ENCODE data around the gene AMIGO2.
"Not testable (repeated sequence)": the region's sequence is repeated elsewhere in the genome, so short reads cannot be mapped to it uniquely, and the experiment has no call there.

Gene AMIGO2

DNA sequence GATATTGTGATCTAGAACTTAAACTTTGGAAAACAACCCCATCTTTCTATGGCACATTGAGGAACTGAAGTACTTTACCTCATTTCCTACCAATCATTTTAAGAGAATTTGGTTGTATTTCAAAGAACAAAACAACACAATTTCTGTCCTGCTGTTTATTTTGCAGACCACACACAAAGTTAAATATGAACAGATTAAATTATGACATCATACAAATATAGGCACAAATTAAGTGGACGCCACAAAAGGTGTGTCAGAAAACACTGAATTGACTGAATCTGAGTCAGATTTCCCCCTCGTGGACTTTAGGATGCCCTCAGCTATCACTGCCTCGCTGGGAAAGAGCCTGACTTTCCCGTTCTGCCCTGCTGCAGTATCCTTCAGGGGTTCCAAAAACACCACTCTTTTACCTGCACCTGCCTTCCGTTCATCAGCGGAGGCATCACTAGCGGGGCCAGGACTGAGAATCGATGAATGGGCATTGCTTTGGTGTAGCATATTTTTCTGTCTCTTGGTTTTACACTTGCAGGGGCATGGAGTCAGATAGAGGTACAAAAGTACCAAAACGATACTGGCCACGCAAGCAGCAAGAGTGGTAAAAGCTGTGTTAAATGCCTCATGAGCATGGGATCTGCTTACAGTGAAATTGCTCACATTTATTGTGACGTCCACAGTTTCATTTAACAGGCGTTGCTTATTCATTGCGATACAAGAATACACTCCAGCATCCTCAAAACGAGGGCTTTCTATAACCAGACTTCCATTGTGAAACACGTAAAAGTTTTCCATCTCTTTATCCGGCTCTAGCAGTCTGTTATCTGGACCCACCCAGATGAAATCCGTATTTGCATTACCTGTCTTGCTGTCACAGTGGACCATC is 2.3 kb downstream of the AMIGO2 start:
- H3K27ac ChIP-seq = peak overlapping the region; percentile 94

DNA sequence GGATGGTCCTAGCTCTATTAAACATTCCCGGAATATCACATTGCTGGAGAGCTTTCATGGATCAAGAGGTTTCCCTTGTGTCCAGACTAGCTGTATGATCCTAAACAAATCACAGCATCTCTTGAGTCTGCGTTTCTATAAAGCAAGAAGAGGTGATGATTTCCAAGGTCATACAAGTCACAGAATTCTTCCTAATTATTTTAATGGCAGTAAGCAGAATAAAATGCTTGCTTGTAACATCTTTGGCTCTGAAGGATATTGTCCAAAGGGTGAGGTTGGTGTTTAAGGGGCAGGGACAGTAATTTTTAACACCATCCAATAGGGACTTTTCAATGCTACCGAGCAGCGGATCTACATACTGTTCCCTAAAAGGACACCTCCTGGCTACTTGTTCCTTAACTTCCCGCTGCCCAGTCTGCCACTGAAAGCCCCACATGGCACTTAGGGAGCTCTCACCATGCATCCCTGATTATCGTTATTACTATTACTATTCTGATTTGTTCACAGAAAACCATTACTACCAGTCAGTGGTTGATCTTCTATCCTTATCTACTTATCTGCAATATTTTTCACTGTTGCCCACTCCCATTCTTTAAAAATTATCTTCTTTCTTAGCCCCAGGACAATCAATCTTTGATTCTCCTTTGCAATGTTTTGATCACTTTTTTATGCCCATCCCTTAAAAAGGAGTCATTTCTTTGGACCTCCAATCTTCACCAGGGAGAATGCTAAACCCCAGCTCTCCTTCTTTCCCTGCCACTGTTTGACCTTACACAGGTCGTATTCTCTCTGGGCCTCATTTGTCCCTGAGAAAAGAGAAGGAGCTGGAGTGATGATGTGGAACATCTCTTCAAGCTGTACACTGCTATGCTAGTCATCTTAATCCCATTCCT is 4.3 kb downstream of the AMIGO2 start:
- no peak for DNase-seq (ENCODE audit: low read depth, low spot score)

More for the DNA sequence above, 2.3 kb downstream of the AMIGO2 start:
- DNase-seq (ENCODE audit: low read depth, low spot score) = no peak

DNA sequence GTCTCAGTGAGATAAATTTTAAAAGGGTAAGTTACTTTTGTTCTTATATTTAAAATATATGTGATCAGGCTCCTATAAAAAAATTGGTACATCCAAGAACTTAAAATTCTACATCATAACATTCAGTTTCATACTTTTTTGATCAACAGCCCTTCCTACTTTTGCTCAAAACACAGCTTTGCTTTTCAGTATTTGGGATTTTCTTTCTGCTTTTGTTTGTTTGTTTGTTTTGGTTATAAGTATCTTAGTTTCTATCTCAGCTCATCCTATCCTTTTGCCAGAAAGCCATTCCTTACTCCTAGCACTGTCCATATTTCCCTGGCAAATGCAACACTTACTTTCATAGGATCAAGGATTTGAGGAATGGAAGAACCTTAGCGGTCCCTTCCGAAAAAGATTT is 5.0 kb downstream of the AMIGO2 start:
- H3K27ac ChIP-seq = no peak overlapping the region
- no peak for DNase-seq (ENCODE audit: low read depth, low spot score)

More for the DNA sequence above, 4.3 kb downstream of the AMIGO2 start:
- no peak overlapping the region for H3K27ac ChIP-seq

DNA sequence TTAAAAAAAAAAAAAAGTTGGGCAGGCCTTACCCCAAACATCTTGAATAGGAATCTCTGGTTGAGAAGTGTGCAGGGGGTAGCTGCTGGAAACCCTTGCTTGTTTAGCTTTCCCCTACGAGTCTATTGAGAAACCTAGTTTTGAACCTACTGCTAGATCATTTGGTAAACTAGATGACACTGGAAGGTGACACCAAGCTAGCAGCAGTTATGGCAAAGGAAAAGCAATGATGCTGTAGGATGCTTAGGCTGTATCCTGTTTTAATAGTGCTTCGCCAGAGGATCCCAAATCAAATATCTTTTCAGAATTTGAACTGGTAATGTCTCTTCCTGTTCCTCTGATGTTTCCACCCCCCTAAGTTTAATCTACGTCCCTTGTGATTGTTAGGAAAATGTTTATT is 5.8 kb downstream of the AMIGO2 start:
- no peak overlapping the region for H3K27ac ChIP-seq
- DNase-seq (ENCODE audit: low read depth, low spot score) = no peak

DNA sequence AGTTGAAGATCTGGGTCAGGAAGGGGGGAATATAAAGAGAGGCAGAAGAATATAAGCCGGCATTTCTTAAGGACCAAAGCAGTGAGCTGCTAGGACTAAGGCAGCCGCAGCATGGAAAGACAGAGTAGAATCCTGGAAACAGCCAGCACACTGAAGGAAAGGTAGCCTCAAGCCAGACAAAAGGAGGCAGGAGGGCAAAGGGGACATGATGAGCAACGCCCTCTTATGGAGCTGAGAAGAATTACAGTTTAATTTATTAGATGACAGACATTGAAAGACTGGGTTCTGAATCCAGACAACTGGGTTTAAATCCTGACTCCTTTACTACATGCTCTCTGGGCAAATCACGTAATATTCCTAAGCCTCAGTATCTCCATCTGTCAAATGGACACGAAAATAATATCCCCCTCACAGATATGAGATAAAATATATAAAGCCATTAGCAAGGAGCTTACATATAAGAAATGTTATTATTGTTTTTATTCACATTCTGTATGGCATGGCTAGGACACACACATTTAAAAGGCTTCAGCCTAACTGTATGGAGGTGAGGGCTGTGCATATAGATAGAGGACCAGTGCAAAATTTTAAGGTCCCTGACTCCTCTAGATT is 8.4 kb downstream of the AMIGO2 start:
- H3K27ac ChIP-seq = no peak overlapping the region
- DNase-seq (ENCODE audit: low read depth, low spot score) = no peak

DNA sequence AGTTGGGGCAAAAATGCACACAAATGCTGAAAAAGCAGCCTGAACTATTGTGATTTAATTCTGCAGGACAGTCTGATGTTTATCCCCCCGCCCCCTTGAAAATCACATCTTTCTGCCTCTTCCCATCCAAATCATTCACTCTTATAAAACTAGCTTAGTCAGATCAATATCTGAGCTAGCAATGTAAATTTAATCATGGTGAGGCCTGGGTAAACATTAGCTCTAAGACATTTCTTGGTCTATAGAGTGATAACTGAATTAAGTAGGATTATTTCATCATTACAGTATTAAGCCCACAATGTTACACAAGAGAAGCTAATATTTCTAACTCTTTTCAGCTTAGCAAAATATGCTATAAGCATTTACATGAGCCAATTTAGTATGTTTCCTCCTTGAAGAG is 9.4 kb downstream of the AMIGO2 start:
- no peak overlapping the region for H3K27ac ChIP-seq
- DNase-seq (ENCODE audit: low read depth, low spot score) = no peak

DNA sequence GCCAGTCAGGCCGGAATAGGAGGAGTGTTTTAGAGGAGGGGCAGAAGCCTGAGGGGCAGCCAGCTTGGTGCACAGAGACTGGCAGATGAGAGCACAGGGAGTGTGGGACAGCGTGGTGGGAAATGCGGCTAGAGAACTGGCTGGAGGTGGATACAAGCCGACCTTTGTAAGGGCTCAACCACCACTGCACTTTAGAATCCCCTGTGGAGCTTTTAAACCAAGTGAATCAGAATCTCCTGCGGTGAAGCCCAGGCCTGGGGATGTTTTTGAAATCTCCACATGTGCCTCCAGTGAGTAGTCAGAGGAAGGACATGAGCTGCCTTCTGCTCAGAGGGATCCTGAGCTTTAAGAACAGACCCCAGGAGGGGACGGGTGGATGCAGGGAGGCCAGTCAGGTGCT is 11.2 kb downstream of the AMIGO2 start:
- no peak for DNase-seq (ENCODE audit: low read depth, low spot score)
- H3K27ac ChIP-seq = no peak overlapping the region

DNA sequence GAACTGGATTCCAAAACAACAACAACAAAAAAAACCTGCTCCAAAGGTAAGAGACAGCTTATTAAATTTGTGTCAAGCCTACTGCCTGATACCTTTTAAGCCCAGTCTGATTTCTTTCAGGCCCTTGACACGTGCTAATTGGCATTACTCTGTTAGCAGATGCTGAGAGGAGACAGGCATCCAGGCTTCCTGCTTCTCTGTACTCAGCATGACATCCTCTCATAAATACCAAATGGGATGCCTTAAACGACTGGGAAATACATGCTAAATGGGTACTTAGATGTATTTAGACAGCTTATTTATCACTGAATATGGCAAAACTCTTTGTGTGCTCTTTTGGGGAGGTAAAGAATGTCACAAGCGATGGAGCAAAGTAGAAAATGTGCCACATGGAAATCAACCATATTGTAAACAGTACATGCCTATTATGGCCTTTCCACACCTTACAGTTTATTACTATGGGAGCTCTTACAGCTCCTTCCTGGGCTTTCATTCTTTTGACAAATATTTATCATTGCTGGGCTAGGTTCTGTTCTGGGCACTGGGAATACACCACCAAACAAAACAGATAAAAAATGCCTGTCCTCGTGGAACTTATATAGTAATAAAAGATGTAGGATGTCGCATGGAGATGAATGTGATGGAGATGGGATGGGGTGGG is 11.9 kb downstream of the AMIGO2 start:
- H3K27ac ChIP-seq = no peak overlapping the region

DNA sequence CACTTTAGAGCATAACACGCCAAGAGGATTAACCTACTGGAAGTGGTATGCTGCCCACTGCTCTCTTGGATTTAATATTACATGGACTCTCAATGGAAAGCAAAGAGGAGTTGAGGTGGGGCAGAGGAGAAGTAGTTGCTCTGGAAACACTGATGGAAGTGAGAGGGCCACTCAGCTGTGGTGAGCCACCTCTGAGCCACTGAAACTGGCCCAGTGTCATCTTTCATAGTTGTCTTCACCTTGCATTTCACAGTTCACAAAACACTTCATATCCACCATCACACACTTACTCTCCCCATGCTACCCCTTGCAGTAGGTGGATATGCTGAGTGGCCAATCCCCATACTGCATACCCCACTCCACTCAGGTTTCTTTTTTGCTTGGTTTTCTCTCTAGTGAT is 12.6 kb downstream of the AMIGO2 start:
- DNase-seq (ENCODE audit: low read depth, low spot score) = no peak
- no peak overlapping the region for H3K27ac ChIP-seq

More for the DNA sequence above, 11.9 kb downstream of the AMIGO2 start:
- DNase-seq (ENCODE audit: low read depth, low spot score) = no peak

DNA sequence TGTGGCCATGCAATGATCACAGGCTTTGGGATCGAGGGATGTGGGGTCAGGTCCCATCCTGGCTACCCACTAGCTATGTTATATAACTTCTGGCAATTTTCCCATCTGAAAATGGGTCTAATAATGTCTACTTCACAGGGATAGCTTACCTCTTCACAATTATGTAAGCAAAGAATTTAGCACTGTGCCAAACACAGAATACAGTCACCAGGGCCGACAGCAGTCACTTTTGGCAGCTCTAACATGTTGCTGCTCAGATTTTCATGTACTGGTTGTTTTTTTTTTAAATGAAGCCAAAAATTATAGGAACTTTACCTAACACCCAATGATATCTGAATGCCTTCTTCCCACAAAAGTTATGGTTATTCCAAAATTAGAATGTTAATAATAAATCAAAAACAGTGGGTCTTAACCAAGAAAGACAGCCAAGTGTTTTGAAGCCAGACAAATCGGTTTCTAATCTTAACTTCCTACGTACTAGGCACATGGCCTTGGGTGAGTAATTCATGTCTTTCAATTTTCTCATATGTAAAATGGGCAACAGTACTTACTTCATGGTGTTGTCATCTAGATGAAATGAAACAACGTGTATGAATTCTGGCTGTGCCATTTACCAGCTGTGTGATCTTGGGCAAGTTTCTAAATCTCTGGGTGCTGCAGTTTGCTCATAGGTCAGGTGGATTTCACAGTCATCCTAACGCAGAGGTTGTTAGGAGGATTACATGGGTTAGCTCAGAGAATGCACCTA is 13.3 kb downstream of the AMIGO2 start:
- no peak for DNase-seq (ENCODE audit: low read depth, low spot score)
- no peak overlapping the region for H3K27ac ChIP-seq

DNA sequence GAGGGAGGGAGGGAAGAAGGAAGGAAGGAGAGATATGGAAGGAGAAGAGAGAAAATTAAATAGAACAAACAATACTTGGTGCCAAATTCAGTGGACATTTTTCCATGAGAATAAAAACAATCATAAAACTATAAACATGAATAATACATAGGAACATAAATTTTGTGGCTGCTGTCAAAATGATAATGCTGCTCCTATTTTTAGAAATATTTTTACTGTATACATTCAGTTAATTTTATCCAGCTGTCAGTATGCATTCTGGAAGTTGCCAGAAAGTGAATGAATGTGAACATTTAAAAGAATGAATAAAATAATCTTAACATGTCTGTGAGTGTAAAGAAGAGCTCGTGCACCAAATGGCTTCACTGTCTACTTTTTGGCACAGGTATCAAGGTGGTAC is 14.2 kb downstream of the AMIGO2 start:
- no peak overlapping the region for H3K27ac ChIP-seq
- DNase-seq (ENCODE audit: low read depth, low spot score) = no peak

DNA sequence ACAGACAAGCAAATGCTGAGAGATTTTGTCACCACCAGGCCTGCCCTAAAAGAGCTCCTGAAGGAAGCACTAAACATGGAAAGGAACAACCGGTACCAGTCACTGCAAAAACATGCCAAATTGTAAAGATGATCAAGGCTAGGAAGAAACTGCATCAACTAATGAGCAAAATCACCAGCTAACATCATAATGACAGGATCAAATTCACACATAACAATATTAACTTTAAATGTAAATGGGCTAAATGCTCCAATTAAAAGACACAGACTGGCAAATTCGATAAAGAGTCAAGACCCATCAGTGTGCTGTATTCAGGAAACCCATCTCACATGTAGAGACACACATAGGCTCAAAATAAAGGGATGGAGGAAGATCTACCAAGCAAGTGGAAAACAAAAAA is 21.1 kb downstream of the AMIGO2 start:
- not testable (repeated sequence) for DNase-seq (ENCODE audit: low read depth, low spot score); H3K27ac ChIP-seq

DNA sequence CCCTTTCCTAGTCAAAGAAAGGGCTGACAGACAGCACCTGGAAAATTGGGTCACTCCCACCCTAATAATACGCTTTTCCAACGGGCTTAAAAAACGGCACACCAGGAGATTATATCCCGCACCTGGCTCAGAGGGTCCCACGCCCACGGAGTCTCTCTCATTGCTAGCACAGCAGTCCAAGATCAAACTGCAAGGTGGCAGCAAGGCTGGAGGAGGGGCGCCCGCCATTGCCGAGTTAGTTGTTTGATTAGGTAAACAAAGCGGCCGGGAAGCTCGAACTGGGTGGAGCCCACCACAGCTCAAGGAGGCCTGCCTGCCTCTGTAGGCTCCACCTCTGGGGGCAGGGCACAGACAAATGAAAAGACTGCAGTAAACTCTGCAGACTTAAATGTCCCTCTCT is 22.8 kb downstream of the AMIGO2 start:
- not testable (repeated sequence) for DNase-seq (ENCODE audit: low read depth, low spot score); H3K27ac ChIP-seq

DNA sequence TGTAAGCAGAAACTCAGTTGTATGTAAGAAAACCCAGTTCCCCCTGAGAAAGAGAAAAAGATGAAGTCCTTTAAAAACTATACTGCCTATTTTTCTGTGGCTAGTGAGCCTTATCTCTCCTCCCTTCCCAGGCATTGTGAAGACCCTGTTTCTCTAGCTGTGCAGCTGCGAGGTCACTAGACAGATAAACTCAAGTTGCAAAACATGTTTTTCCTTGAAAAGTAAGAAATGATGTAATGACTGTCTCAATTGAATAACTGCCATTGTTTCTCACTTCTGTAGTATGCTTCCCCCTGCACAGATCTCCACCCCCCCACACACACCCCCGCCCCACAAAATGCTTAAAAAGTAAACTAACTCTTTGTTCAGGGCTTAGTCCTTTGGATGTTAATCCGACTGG is 23.9 kb downstream of the AMIGO2 start:
- not testable (repeated sequence) for H3K27ac ChIP-seq; DNase-seq (ENCODE audit: low read depth, low spot score)

DNA sequence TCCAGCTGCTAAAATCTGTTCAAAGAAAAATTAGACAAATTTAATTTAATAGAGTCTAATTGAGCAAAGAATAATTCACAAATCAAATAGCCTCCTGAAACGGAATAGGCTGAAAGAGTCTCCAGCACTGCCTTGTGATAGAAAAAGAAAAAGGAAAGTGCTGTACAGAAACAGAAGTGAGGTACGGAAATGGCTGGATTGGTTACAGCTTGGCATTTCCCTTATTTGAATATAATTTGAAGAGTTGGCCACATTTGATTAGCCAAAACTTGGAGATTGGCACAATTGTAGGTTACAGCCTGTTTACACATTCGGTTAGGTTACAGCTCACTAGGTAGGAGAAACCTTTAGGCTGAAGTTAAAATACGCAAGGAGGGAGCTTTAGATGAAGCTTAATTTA is 25.1 kb downstream of the AMIGO2 start:
- H3K27ac ChIP-seq = no peak overlapping the region
- no peak for DNase-seq (ENCODE audit: low read depth, low spot score)

DNA sequence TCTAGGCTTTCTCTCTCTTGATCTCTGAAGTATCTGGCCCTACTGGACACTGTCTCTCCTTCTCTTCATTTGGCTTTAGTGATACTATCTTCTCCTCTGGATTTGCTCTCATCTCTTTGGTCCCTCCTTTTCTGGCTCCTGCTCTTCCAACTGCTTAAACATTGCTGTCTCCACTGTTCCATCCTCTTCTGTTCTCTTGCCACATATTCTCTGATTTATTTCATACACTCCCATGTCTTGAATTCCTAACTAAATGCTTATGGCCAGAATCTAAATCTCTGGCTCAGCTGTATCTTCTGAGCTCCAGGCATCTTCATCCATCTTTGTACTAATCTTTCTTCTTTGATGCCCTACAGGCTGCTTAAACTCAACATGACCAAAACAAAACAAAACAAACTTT is 25.8 kb downstream of the AMIGO2 start:
- H3K27ac ChIP-seq = no peak overlapping the region
- DNase-seq (ENCODE audit: low read depth, low spot score) = no peak

DNA sequence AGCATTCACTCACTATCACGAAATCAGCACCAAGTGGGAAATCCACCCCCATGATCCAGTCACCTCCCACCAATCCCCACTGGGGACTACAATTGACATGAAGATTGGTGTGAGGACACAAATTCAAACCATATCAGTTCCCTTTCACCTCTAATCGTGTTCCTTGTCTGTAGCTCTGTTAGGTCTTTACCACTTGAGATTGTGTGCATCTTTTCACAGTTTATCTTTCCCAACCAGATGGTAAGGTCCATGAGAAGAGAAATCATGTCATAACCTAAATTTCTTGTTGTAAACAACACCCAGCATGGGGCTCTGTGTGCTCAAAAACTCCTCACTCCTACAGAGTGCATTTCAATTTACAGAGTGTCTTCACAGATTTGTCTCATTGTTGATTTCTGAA is 27.5 kb downstream of the AMIGO2 start:
- no peak for DNase-seq (ENCODE audit: low read depth, low spot score)
- no peak overlapping the region for H3K27ac ChIP-seq

DNA sequence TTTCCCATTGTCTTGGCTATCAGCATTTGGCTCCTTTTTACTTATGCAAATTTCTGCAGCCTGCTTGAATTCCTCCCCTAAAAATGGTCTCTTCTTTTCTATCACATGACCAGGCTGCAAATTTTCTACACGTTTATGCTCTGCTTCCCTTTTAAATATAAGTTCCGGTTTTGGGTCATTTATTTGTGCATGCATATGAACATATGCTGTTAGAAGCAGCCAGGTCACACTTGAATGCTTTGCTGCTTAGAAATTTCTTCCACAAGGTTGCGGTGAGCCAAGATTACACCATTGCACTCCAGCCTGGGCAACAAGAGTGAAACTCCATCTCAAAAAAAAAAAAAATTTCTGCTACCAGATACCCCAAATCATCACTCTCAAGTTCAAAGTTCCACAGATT is 28.5 kb downstream of the AMIGO2 start:
- H3K27ac ChIP-seq; DNase-seq (ENCODE audit: low read depth, low spot score): not testable (repeated sequence)

DNA sequence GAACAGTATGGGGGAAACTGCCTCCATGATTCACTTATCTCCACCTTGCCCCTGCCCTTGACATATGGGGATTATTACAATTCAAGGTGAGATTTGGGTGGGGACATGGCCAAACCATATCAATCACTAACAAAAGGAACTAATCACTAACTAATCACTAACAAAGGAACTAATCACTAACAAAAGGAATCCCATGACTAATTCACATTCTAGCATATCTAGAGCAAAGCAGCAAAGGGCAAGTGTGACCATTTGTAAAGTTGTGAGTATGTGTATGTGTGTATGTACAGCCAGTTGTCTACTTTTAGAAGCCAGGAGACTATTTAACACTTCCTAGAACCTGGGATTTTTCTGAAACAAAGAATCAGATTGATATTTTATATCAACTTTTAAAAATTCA is 31.2 kb downstream of the AMIGO2 start:
- H3K27ac ChIP-seq = no peak overlapping the region
- no peak for DNase-seq (ENCODE audit: low read depth, low spot score)

DNA sequence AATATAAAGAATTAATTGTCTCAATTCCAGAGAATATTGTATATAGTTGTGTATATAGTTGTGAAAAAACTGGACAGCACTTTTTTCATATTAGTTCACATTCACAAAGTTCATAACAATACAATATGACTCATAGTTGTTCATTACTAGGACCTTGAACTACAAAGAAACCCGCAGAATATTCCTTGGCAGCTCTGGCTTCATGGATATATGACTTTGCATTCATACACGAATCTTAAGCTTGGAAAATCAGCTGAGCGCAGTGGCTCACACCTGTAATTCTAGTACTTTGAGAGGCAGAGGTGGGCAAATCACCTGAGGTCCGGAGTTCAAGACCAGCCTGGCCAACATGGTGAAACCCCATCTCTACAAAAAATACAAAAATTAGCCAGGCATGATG is 38.4 kb downstream of the AMIGO2 start:
- no peak for DNase-seq (ENCODE audit: low read depth, low spot score)
- no peak overlapping the region for H3K27ac ChIP-seq
